ENCODE results near the gene RBFOX1.

Gene RBFOX1

DNA sequence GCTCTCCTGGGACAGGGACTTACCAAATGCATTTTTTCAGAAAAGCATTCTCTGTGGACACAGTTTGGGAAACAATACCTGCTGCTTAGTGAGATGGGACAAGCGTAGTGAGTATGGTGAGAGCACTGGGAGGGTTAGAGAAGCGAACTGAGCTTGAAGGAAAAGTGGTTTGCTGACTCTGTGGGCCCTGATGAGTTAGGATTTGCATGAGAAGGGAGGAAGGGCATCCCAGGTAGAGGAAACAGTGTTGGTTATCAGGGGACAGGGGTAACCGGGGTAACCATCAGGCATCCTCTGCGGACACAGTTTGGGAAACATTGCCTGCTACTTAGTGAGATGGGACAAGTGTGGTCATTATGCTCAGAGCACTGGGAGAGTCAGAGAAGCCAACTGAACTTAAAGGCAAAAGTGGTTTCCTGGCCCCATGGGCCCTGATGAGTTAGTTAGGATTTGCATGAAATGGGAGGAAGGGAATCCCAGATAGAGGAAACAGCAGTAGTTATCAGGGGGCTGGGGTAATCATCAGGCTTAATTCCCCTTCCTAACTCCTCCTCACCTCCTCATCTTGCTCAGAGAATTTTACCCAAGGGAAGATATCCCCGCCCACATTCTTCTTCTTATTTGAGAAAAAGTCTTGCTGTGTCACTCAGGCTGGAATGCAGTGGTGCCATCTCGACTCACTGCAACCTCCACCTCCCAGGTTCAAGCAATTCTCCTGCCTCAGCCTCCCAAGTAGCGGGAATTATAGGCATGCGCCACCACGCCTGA, 319.3 kb downstream of the RBFOX1 start:
- Histone ChIP-seq H3K27ac (ENCODE audit: low read depth, low read length, severe bottlenecking) (no peak overlapping the region), H3K36me3 (ENCODE audit: control insufficient read depth, insufficient read depth, low read length) (no peaks in the 10 kb centered on the region), H3K4me1 (ENCODE audit: control insufficient read depth, insufficient read depth, low read length, poor library complexity, severe bottlenecking) (peaks cover 3% of the 10 kb centered on the region), H3K9me3 (ENCODE audit: control insufficient read depth, low read length) (no peaks in the 10 kb centered on the region), H3K4me3 (ENCODE audit: extremely low read depth, insufficient read depth, low read length, poor library complexity, severe bottlenecking) (no peak overlapping the region)
- WGBS, 2 experiments (ENCODE audit: insufficient coverage in 2 of 2), result 74 to 77% methylated on average over 5 to 6 of the region's 9 CpGs

DNA sequence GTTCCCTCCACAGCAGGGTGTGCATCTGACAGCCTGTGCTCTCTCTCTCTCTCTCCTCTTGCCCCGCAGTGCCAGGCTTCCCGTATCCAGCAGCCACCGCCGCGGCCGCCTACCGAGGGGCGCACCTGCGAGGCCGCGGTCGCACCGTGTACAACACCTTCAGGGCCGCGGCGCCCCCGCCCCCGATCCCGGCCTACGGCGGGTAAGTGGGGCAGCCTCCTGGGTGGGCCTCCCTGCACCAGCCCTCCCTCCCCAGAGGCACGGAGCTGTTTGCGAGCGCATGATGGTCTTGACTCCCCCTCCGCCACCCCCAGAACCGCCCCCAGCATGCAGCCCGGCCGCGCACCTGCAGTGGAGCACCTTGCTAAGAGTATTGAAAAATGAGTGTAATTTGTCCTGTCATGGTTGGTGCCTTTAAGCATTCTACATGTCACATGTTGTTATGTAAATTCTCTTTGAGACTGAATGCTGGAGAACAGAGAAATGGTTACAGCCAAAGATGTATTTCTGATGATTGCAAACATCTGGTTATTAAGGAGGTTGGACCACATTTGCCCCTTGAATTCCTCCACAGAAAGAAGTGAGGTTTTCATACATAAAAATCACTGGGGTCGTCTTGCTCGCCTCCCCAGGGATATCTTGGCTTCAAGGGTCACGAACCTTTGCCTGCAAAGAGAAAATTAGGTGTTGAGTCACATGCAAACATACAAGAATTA, 321.3 kb downstream of the RBFOX1 start:
- Histone ChIP-seq H3K27ac (ENCODE audit: low read depth, low read length, severe bottlenecking) (no peak overlapping the region), H3K4me1 (ENCODE audit: control insufficient read depth, insufficient read depth, low read length, poor library complexity, severe bottlenecking) (peaks cover 3% of the 10 kb centered on the region), H3K9me3 (ENCODE audit: control insufficient read depth, low read length) (no peaks in the 10 kb centered on the region), H3K36me3 (ENCODE audit: control insufficient read depth, insufficient read depth, low read length) (no peaks in the 10 kb centered on the region), H3K4me3 (ENCODE audit: extremely low read depth, insufficient read depth, low read length, poor library complexity, severe bottlenecking) (no peak overlapping the region)
- 90 to 98% methylated on average over 13 to 24 of the region's 32 CpGs for WGBS, 2 experiments (ENCODE audit: insufficient coverage in 2 of 2)

DNA sequence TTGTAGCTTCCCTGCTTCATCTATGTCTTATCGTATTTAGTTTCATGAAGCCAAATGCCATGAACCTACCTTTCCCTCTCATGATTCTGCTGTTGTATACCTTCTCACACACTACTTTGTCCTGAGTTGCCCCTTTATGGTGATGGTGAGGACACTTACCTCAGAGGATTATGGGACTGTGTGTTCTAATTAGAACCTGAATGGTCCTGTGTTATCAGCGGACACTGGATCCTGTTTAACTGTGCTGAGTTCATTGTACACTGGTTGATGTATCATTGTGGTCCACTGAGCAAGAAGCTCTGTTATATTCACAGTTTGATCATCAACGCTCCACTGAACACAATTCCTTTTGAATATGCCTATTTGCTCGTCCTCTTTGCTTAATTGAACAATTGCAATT, 343.0 kb downstream of the RBFOX1 start:
- no peaks in the 10 kb centered on the region for H3K36me3 ChIP-seq (ENCODE audit: control insufficient read depth, insufficient read depth, low read length)
- 75 to 90% methylated on average over 2 of the region's 4 CpGs for WGBS, 2 experiments (ENCODE audit: insufficient coverage in 2 of 2)
- H3K9me3 ChIP-seq (ENCODE audit: control insufficient read depth, low read length), result no peaks in the 10 kb centered on the region
- no peak overlapping the region for H3K4me3 ChIP-seq (ENCODE audit: extremely low read depth, insufficient read depth, low read length, poor library complexity, severe bottlenecking)
- H3K4me1 ChIP-seq (ENCODE audit: control insufficient read depth, insufficient read depth, low read length, poor library complexity, severe bottlenecking), result no peaks in the 10 kb centered on the region
- H3K27ac ChIP-seq (ENCODE audit: low read depth, low read length, severe bottlenecking), result no peak overlapping the region

GRCh38 chr16:7680296-7680695, 347.7 kb downstream of the RBFOX1 start:
- Histone ChIP-seq H3K4me3 (ENCODE audit: extremely low read depth, insufficient read depth, low read length, poor library complexity, severe bottlenecking) (no peak overlapping the region), H3K36me3 (ENCODE audit: control insufficient read depth, insufficient read depth, low read length) (no peaks in the 10 kb centered on the region), H3K9me3 (ENCODE audit: control insufficient read depth, low read length) (no peaks in the 10 kb centered on the region), H3K4me1 (ENCODE audit: control insufficient read depth, insufficient read depth, low read length, poor library complexity, severe bottlenecking) (no peaks in the 10 kb centered on the region), H3K27ac (ENCODE audit: low read depth, low read length, severe bottlenecking) (no peak overlapping the region)
- 89 to 92% methylated on average over 2 to 3 of the region's 4 CpGs for WGBS, 2 experiments (ENCODE audit: insufficient coverage in 2 of 2)

DNA sequence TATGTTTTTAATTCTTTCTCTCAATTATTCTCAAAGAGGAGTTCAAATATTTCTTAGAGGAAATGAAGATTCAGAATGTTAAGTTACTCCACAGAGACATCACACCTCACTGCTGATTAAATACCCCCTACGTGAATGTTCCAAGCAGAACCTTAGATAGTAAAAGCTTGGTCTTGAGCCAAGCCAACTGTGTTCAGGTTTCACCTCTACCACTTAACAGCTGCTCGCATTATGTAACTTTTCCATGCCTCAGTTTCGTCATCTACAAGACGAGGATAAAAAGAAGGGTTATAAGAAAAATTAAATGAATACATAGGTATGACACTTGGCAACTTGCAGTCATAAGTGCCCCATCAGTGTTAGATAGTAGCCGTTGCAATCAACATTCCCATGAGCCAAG, 356.2 kb downstream of the RBFOX1 start:
- no peak overlapping the region for H3K4me3 ChIP-seq (ENCODE audit: extremely low read depth, insufficient read depth, low read length, poor library complexity, severe bottlenecking)
- no peaks in the 10 kb centered on the region for H3K4me1 ChIP-seq (ENCODE audit: control insufficient read depth, insufficient read depth, low read length, poor library complexity, severe bottlenecking)
- no peaks in the 10 kb centered on the region for H3K9me3 ChIP-seq (ENCODE audit: control insufficient read depth, low read length)
- no peaks in the 10 kb centered on the region for H3K36me3 ChIP-seq (ENCODE audit: control insufficient read depth, insufficient read depth, low read length)
- H3K27ac ChIP-seq (ENCODE audit: low read depth, low read length, severe bottlenecking), result no peak overlapping the region
- 78 to 100% methylated on average over 1 to 2 of the region's 5 CpGs for WGBS, 2 experiments (ENCODE audit: insufficient coverage in 2 of 2)

DNA sequence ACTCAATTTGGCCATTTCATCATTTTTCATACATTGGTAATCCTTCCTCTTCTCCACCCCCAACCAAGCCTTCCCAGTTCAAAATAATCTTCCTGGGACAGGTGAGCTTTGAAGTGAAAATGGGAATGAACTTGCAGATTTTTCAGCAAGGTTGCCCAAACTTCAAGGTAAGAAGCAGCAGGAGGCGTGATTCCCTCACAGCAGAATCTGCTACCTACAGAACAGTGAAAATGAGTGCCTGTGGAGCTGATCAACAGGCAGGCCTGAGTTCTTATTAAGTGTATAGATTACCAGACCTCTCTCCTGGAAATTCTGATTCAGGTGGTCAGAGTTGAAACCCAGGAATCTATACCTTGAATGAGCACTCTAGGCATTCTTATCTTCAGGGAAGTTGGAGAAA, 356.6 kb downstream of the RBFOX1 start:
- Histone ChIP-seq H3K4me1 (ENCODE audit: control insufficient read depth, insufficient read depth, low read length, poor library complexity, severe bottlenecking) (no peaks in the 10 kb centered on the region), H3K4me3 (ENCODE audit: extremely low read depth, insufficient read depth, low read length, poor library complexity, severe bottlenecking) (no peak overlapping the region), H3K9me3 (ENCODE audit: control insufficient read depth, low read length) (no peaks in the 10 kb centered on the region), H3K36me3 (ENCODE audit: control insufficient read depth, insufficient read depth, low read length) (no peaks in the 10 kb centered on the region), H3K27ac (ENCODE audit: low read depth, low read length, severe bottlenecking) (no peak overlapping the region)
- WGBS, 2 experiments (ENCODE audit: insufficient coverage in 2 of 2), result no CpG with 5 or more reads among the region's 1 CpG

DNA sequence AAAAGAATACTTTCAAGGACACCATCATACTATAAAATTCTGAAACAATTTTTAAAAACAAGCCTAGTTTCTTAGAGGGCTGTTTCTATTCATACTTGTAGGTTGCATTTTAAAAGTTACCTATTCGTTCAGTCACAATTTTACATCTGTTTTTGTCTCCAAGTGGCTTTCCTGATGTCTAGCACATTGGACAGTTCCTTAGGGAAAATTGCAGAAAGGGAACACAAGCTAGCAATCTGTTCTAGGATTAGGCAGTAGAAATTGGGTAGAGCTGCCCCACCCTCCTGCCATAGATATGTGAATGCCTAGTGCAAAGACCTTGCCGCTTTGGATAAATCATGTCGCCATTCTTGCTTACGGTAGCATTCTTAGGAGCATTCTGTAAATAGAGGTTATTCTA, 358.9 kb downstream of the RBFOX1 start:
- Histone ChIP-seq H3K9me3 (ENCODE audit: control insufficient read depth, low read length) (no peaks in the 10 kb centered on the region), H3K27ac (ENCODE audit: low read depth, low read length, severe bottlenecking) (no peak overlapping the region), H3K4me3 (ENCODE audit: extremely low read depth, insufficient read depth, low read length, poor library complexity, severe bottlenecking) (no peak overlapping the region), H3K4me1 (ENCODE audit: control insufficient read depth, insufficient read depth, low read length, poor library complexity, severe bottlenecking) (no peaks in the 10 kb centered on the region), H3K36me3 (ENCODE audit: control insufficient read depth, insufficient read depth, low read length) (no peaks in the 10 kb centered on the region)
- 87 to 93% methylated on average over 3 of the region's 4 CpGs for WGBS, 2 experiments (ENCODE audit: insufficient coverage in 2 of 2)

DNA sequence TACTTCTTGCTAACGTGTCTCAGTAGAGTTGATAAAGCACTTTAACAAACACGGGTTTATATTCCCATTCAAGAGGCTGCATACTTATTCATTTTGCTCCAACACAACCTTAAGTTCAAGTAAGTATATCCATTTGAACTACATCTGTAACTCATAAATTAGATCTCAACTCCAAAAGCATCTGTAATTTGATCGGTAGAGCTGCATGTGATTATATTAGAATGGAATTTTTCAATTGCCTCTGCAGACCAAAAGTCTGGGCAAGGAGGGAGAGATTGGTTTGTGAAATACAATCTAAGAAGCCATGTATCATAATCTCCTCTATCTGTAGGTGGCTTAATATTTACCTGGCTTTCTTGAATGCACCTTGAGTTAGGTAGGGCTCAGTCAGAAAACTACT, 371.0 kb downstream of the RBFOX1 start:
- Histone ChIP-seq H3K9me3 (ENCODE audit: control insufficient read depth, low read length) (no peaks in the 10 kb centered on the region), H3K4me3 (ENCODE audit: extremely low read depth, insufficient read depth, low read length, poor library complexity, severe bottlenecking) (no peak overlapping the region), H3K4me1 (ENCODE audit: control insufficient read depth, insufficient read depth, low read length, poor library complexity, severe bottlenecking) (no peaks in the 10 kb centered on the region), H3K27ac (ENCODE audit: low read depth, low read length, severe bottlenecking) (no peak overlapping the region), H3K36me3 (ENCODE audit: control insufficient read depth, insufficient read depth, low read length) (no peaks in the 10 kb centered on the region)
- WGBS, 2 experiments (ENCODE audit: insufficient coverage in 2 of 2), result 92 to 100% methylated on average over 1 to 2 of the region's 3 CpGs

DNA sequence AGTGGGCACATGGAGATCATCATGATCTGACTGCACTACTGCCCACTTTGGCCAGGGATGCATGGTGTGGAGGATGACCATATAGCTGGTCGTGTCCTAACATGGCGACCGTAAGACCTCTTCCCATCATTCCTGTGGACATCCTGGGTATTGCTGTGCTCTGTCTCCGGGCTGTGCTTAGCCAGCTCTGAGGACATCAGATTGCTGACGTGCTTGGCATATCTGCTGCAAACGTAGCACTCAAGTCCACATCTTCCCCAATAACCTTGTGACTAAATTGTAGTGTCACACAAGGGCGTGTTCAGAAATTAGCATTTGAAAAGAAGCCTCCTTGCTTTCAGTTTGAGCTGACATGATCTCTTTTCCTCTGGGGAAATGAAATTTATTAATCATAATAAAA, 373.2 kb downstream of the RBFOX1 start:
- WGBS, 2 experiments (ENCODE audit: insufficient coverage in 2 of 2), result 87 to 95% methylated on average over 6 to 7 of the region's 7 CpGs
- H3K9me3 ChIP-seq (ENCODE audit: control insufficient read depth, low read length), result no peaks in the 10 kb centered on the region
- no peaks in the 10 kb centered on the region for H3K4me1 ChIP-seq (ENCODE audit: control insufficient read depth, insufficient read depth, low read length, poor library complexity, severe bottlenecking)
- no peaks in the 10 kb centered on the region for H3K36me3 ChIP-seq (ENCODE audit: control insufficient read depth, insufficient read depth, low read length)
- H3K4me3 ChIP-seq (ENCODE audit: extremely low read depth, insufficient read depth, low read length, poor library complexity, severe bottlenecking), result no peak overlapping the region
- no peak overlapping the region for H3K27ac ChIP-seq (ENCODE audit: low read depth, low read length, severe bottlenecking)

GRCh38 chr16:7709186-7709585, 376.5 kb downstream of the RBFOX1 start:
- Histone ChIP-seq H3K36me3 (ENCODE audit: control insufficient read depth, insufficient read depth, low read length) (no peaks in the 10 kb centered on the region), H3K9me3 (ENCODE audit: control insufficient read depth, low read length) (no peaks in the 10 kb centered on the region)
- WGBS, 2 experiments (ENCODE audit: insufficient coverage in 2 of 2), result 65 to 80% methylated on average over 1 to 2 of the region's 3 CpGs

GRCh38 chr16:7713244-7713643, 380.6 kb downstream of the RBFOX1 start:
- Histone ChIP-seq H3K27ac (ENCODE audit: low read depth, low read length, severe bottlenecking) (no peak overlapping the region), H3K4me3 (ENCODE audit: extremely low read depth, insufficient read depth, low read length, poor library complexity, severe bottlenecking) (no peak overlapping the region), H3K4me1 (ENCODE audit: control insufficient read depth, insufficient read depth, low read length, poor library complexity, severe bottlenecking) (no peaks in the 10 kb centered on the region), H3K36me3 (ENCODE audit: control insufficient read depth, insufficient read depth, low read length) (no peaks in the 10 kb centered on the region), H3K9me3 (ENCODE audit: control insufficient read depth, low read length) (no peaks in the 10 kb centered on the region)
- 90% methylated on average over 2 of the region's 2 CpGs; no CpG with 5 or more reads in 1 of the 2 experiments for WGBS, 2 experiments (ENCODE audit: insufficient coverage in 2 of 2)

More at GRCh38 chr16:7709186-7709585, 376.5 kb downstream of the RBFOX1 start:
- Histone ChIP-seq H3K27ac (ENCODE audit: low read depth, low read length, severe bottlenecking) (no peak overlapping the region), H3K4me3 (ENCODE audit: extremely low read depth, insufficient read depth, low read length, poor library complexity, severe bottlenecking) (no peak overlapping the region), H3K4me1 (ENCODE audit: control insufficient read depth, insufficient read depth, low read length, poor library complexity, severe bottlenecking) (no peaks in the 10 kb centered on the region)
